Measurements from ENCODE around the gene VAV1. TPM values are rescaled to one million over a fixed set of nuclear protein-coding genes. Genes with fewer than 3 reads are reported as not detected.
A peak's percentile ranks its signal among the peaks of the same experiment; 100 is the strongest.

Gene VAV1
- total and polyA plus RNA-seq, 9 of the 15 experiments (the other 6 are each of a cell fraction or from before 2014, with no cell fraction given), result 0.46 to 20.1 (median 11.1) TPM

- TF ChIP-seq SP2 (IDR thresholded peaks at IDR 0.05; ENCODE audit: extremely low read depth, low read depth, low read length, poor library complexity, severe bottlenecking) (no peak), ZBTB1 (CRISPR knock-in tag; IDR thresholded peaks at IDR 0.05; ENCODE audit: borderline replicate concordance, low read depth) (no peak), ZKSCAN3 (CRISPR knock-in tag; IDR thresholded peaks at IDR 0.05) (no peak), MECOM (CRISPR knock-in tag; IDR thresholded peaks at IDR 0.05) (no peak), STAG1 (CRISPR knock-in tag; IDR thresholded peaks at IDR 0.05; ENCODE audit: borderline replicate concordance) (peak; percentile 17; the same call in 1 of the 2 replicates), CREM (IDR thresholded peaks at IDR 0.05; ENCODE audit: low read depth) (peak; percentile 94), POLR2AphosphoS5 (IDR thresholded peaks at IDR 0.05; ENCODE audit: control insufficient read depth, insufficient read depth, low read depth, low read length) (peak; percentile 60), CBX8 (IDR thresholded peaks at IDR 0.05; ENCODE audit: borderline replicate concordance, extremely low read depth, low read depth, low read length, poor library complexity, severe bottlenecking) (no peak), ZNF133 (CRISPR knock-in tag; IDR thresholded peaks at IDR 0.05) (no peak), CC2D1A (IDR thresholded peaks at IDR 0.05) (no peak), GABPB1 (CRISPR knock-in tag; IDR thresholded peaks at IDR 0.05) (peak; percentile 51), CHD7 (IDR thresholded peaks at IDR 0.05; ENCODE audit: low read depth, low read length) (peak; percentile 39), BHLHE40 (IDR thresholded peaks at IDR 0.05; ENCODE audit: low read length) (peak; percentile 33; the same call in 1 of the 2 replicates), EP300 (IDR thresholded peaks at IDR 0.05; ENCODE audit: low read length) (0 out of 2 replicates have a peak, but pooled peaks have one; percentile 15), ESRRA (IDR thresholded peaks at IDR 0.05; ENCODE audit: borderline replicate concordance, low read depth) (peak; percentile 50; the same call in 1 of the 2 replicates), ZNF354B (CRISPR knock-in tag; IDR thresholded peaks at IDR 0.05) (no peak), BDP1 (IDR thresholded peaks at IDR 0.05; ENCODE audit: insufficient read depth, insufficient read length) (no peak), TARDBP (IDR thresholded peaks at IDR 0.05) (no peak)
Observed at GRCh38 chr19:6736169-6736916, 36.2 kb upstream of the VAV1 start (continued).

Data from K562 (cell line).